ENCODE measurements around the gene QPCTL.
"Not testable (repeated sequence)": the region's sequence is repeated elsewhere in the genome, so short reads cannot be mapped to it uniquely, and the experiment has no call there.

The QPCTL gene

DNA sequence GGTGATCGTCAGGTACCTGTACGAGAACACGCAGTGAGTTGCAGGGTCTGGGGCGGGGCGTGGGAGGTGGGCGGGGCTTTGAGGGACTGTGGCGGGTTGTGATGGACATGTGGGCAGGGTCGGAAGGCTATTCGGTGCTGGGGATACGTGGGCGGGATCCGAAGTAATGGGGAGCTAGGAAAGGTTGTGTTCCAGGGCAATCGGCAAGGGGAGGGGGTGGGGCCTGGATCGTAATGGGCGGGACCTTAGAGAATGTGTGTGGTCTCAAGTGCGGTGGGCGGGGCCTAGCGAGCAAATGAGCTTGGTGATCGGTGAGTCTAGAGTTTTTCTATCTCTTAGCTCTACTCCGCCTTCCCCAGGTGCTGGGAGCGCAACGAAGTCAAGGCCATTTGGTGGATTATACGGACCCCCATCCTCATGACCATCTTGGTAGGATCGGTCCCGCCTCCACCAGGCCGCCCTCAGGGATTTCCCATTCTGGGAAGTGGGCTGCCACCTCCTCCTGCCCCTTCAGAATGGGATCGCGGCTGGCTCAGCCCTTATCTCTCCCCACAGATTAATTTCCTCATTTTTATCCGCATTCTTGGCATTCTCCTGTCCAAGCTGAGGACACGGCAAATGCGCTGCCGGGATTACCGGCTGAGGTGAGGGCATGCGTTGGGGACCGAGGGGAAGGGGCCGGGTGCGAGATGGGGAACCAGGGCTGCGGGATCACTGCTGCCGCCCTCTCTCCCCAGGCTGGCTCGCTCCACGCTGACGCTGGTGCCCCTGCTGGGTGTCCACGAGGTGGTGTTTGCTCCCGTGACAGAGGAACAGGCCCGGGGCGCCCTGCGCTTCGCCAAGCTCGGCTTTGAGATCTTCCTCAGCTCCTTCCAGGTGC is 14.9 kb upstream of the QPCTL start:
- no peak for DNase-seq

DNA sequence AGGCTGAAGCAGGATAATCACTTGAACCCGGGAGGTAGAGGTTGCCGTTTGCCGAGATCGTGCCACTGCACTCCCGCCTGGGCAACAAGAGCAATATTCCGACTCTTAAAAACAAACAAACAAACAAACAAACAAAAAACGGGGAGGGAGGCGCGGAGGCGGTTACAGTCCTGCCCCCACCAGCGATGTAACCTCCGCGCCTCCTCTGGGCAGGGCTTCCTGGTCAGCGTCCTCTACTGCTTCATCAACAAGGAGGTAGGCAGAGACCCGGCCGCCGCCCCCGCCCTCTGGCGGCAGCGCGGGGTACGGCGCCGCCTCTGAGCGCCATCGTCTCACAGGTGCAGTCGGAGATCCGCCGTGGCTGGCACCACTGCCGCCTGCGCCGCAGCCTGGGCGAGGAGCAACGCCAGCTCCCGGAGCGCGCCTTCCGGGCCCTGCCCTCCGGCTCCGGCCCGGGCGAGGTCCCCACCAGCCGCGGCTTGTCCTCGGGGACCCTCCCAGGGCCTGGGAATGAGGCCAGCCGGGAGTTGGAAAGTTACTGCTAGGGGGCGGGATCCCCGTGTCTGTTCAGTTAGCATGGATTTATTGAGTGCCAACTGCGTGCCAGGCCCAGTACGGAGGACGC is 11.0 kb upstream of the QPCTL start:
- peak; percentile 76 for DNase-seq

DNA sequence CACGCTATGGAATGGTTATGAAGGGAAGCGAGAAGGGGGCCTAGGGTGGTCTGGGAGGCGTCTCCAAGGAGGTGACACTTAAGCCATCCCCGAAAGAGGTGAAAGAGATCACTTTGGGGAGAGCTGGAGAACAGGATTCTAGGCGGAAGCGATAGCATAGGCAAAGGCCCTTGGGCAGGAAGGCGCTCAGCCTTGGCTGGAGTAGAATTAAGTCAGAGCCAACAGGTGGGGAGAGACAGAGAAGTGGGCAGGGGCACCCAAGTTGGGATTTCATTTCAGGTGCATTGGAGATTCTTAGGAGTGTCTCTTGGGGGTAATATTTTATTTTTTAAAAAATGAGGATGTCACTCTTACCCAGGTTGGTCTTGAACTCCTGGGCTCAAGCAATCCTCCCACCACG is 10.3 kb upstream of the QPCTL start:
- DNase-seq, result no peak

DNA sequence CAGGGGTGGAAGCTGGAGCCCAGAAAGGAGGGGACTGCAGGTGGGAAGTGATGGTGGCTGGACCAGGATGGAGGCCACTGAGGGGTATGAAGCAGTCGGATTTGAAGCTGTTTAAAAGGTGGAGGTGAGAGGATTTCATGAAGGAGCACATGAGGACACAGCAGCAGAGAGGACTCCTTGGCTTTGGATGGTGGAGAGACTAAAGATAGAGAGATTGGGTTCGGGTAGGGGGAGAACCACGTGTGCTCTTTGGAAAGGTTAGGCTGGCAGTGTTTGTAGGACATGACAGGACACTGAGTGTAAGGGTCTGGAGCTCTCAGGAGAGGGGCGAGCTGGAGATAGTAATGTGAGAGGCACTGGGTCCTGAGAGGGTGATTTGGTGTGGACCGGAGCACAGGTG is 9.6 kb upstream of the QPCTL start:
- DNase-seq, result no peak

DNA sequence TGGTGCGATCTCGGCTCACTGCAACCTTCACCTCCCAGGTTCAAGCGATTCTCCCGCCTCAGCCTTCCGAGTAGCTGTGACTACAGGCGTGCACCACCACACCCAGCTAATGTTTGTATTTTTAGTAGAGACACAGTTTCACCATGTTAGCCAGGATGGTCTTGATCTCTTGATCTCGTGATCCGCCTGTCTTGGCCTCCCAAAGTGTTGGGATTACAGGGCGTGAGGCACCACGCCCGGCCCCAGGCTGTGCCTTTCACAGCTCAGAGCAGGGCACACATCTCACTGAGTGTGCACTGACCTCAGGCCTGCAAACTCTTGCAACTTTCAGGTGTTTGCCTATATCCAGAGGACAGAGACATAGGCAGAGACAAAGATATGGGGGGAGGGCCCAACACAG is 7.4 kb upstream of the QPCTL start:
- not testable (repeated sequence) for DNase-seq

DNA sequence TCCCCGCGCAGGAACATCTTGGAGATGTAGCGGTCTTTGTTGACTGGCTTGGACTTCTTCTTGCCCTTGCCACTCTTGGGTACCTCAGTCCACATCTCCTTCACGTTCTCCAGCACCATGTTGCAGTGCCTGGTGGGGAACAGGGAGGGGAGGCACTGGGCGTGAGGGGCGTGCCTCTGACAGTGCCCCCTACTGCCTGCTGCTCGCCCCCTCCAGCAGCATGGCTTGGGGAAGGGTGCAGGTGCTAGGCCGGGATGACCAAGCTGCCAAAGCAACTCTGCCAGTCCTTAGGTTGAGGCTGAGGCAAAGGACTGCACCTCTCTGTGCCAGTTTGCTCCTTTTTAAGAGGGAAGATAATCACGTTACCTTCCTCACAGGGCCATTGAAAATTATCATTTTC is 4.9 kb upstream of the QPCTL start:
- no peak for DNase-seq

DNA sequence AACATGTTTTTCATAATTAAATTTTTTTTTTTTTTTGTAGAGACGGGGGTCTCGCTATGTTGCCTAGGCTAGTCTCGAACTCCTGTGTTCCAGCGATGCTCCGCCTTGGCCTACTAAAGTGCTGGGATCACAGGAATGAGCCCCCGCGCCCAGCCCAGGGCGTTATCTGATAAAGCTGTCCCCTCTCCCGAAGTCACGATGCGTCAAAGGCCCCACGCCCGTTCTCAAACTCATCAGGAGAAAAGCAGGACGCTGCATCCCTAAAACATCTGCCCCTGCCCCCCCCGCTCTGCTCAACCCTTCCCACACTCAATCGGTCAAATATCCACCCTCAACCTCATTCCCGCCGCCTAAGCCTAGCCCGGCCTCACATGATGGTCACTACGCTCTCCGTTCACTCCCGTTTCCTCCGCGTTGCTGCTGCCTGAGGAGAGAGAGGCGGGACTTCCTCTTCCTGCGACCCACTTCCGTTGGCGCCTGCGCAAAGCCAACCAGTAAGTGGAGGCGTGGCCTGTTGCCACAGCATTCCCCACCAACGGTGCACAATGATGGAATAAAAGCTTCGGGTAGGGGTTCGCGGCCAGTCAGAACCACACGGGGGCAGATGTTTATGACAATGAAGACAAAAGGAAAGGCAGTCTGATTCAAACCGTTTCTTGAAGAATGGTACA is 815 bp upstream of the QPCTL start, which contains the start of gene SNRPD2:
Gene SNRPD2, minus strand, starts transcription at position 438 of the 671 bp plus-strand sequence. Its CDS starts 65 bp downstream, at position 373.
- peak; percentile 93 for DNase-seq

DNA sequence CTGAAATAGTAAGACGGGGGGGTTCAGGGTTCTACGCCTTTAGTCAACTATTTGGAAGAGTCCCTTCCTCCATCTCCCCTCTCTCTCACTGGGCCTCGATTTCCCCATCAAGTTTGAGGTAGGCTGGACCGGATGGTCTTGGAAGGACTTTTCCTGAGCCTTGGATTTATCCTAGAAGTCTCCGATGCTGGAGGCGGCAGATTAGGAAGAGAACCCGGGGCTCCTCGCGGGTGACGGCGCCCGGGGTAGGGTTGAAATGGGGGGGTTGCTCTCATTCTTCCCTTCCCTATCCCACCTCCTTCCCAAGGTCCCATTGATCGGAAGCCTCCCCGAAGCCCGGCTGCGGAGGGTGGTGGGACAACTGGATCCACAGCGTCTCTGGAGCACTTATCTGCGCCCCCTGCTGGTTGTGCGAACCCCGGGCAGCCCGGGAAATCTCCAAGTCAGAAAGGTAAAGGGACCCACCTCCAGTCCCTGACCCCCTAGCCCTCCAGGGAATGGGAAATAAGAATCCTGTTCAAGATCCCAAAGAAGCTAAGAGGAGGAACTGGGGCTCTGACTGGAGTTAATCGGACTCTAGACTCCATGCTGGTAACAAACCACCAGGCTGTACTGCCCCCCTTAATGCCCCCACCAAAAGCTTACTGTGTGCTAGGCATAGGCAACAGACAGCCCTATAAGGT is 781 bp downstream of the QPCTL start:
- DNase-seq, result peak; percentile 45

DNA sequence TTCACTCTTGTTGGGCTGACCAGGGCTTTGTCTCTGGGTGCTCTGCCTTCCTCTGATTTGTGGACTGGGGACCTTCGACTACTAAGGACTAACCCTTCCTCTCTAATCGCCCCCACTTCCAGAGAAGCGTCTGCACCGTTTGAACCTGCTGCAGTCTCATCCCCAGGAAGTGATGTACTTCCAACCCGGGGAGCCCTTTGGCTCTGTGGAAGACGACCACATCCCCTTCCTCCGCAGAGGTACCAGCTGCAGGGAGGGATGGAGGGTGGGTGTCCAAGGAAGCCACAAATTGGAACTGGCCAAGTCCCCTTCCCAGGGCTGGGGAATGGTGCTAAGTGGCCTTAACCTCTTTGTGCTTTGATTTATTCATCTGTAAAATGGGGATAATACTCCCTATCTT is 9.2 kb downstream of the QPCTL start:
- DNase-seq, result no peak

DNA sequence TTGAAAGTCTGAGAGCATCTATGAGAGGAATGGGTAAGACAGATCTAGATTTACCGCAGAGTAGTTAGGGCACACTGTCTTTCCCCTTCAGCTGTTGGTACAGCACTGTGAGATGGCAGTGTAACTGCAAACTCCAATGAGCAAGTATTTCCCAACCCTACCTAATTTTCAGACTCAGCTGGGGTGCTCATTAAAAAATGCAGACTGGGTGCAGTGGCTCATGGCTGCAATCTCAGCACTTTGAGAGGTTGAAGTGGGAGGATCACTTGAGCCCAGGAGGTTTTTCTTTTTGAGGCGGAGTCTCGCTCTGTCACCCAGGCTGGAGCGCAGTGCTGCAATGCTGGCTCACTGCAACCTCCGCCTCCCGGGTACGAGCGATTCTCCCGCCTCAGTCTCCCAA is 12.6 kb downstream of the QPCTL start:
- no peak for DNase-seq

DNA sequence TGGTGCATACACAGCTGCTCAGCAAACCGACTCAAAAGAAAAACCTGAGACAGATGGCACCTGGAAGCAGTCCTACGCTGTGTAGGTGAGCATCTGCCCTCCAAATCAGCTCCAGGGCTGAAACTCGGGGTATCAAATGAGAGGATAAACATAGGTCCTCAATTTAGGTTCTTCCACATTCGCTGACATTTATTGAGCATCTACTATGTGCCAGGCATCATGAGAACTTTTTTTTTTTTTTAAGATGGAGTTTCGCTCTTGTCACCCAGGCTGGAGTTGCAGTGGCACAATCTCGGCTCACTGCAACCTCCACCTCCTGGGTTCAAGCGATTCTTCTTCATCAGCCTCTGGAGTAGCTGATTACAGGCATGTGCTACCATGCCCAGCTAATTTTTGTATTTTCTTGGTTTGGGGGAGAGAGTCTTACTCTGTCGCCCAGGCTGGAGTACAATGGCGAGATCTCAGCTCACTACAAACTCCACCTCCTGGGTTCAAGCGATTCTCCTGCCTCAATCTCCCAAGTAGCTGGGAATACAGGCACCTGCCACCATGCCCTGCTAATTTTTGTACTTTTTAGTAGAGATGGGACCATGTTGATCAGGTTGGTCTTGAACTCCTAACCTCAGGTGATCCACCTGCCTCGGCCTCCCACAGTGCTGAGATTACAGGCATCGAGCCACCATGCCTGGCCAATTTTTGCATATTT is 13.4 kb downstream of the QPCTL start:
- DNase-seq, result no peak

DNA sequence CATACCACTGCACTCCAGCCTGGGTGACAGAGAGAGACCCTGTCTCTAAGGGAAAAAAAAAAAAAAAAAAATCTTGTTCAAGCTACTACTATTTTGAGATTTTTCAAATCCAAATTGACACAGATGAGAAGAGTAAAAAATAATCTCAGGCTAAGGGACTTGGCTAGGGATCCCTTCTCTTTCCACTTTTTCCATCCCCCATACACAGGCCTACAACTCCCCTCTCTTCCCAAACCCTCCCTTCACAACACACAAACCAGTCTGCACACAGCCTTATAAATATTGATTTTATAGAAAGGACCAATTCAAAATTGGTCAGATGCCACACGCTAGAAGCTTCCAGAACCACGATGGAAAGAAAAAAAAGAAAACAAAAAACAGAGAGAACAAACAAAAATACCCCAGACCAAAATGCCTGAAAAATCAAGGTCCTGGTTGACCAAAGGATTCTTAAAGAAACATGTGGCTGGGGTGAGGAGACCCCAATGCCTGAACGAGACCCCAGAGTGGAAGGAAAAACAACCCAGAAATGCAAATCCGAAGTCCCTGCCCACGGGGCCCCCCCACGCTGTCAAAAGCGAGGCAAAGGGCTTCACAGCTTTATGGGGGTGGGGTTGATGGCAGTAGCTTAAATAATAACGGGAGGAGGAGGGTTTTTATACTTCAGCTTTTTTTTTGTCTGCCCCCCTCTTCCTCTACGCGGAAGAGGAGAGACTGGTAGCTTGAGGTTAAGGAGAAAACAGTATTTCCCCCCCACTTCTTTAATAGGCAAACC is 18.1 kb downstream of the QPCTL start:
- DNase-seq, result no peak

DNA sequence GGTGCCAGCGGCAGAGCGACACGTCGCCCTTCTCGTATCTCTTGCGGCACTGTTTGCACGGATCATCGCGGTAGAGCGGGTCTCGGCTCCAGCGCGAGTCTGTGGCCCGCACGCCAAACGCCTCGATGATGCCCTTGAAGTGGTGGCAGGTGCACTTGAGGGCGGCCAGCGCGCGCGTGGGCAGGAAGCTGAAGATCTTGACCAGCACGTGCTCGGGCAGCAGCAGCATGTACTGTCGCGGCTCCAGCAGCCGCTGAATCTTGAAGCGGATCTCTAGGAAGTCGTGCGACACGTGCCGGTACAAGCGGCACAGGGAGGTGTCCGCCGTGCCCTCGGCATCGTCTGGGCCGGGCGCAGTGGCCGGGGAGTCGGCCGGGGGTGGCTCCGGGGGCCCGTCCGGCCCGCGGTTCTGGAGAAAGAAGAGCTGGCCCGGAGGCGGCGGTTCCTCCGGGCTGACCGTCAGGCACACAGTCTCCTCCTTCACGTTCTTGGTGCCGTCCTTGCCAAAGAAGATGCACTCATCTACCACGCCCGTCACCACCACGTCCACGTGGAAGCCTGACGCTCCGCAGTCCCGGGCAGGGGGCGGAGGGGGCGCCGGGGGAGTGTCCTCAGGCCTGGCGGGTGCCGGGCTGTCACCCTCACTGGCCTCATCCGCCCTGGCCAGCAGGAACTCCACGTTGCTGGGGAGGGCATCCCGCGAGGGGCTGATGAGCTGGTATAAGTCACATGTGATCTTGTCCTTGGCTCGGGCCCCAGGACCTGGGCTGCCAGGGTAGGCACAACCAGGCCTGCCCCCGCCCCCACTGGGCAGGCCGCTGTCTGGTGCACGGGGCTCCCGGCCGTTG is 19.6 kb downstream of the QPCTL start:
- no peak for DNase-seq

DNA sequence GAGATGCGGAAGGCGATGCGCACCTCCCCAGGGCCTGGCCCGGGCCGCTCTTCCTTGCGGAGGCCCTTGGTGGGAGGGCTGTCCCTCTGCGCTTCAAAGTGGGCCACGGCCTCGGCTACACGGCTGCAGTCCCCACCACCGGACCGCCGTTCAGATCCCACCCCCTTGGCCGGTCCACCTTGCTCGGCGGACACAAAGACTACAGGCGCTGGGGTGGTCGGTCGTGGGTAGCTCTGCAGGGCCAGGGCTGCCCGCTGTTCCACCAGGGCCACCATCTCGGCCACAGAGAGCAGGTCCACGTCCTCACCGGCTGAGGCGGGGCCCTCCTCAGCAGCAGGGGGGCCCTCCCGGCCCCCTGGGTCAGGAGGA is 20.2 kb downstream of the QPCTL start:
- DNase-seq, result no peak

DNA sequence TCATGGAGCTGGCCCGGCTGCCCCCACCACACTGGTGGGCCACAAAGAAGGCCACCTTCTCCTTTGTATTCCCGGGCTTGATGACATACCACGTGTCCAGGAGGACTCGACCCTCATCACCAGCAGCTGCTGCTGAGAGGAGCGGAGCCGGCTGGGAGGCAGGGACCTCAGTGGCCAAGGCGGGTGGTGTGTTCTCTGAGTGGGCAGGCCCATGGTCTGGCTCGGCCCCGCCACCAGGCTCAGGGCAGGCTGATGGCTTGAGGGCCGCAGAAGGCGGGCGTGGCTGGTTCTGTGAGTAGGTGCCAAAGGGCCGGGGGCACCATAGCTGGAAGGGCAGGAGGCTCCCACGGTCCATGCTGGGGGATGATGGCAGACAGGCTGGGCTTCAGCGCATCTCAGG is 20.7 kb downstream of the QPCTL start:
- no peak for DNase-seq

DNA sequence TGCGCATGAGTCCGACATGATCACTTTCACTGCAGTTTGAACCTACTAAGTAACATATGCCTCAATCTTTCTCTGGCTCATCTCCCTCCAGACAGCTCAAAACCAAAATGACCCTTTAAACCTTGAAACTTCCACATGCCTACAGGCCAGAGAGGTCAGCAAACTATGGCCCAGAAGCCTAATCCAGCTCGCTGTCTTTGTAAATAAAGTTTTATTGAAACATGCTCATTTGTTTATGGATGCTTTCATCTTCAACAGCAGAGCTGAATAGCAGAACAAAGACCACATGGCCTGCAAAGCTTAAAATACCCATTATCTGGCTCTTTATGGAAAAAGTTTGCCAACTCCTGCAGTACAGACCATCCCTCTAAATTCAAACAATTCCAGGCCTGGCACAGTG is 22.7 kb downstream of the QPCTL start:
- DNase-seq, result no peak

DNA sequence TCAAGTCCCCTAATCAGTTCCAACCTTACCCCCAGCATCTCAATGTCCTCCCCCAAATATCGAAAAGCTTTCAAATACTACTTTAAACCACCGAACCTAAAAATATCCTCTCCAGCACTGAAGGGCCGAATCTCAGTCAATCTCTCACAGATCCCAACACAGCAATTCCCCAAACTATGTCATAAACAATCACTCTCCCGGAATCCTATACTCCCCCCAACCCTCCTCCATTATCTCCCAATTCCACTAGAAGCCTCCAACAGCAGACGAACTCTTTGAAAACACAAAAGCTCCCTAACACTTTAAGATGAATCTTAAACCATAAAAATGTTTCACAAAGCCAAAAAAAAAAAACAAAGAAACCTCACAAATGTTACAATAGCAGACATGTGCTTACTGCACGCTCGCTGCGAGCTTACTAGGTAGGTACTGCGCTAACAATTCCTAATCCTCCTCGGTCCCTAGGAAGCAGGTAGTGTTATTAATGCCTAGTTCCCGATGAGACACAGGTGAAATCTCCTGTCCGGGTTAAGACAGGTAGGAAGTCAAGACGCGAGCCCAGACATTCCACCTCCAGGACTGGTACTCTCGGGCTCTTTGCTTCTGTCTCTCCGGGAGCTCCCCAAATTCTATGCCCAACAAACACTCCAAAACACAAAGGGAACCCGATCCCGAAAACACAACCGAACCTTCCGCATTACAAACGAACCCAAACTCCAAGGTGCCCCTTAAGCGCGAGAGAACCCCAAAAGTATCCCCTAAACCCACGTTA is 24.1 kb downstream of the QPCTL start:
- no peak for DNase-seq

DNA sequence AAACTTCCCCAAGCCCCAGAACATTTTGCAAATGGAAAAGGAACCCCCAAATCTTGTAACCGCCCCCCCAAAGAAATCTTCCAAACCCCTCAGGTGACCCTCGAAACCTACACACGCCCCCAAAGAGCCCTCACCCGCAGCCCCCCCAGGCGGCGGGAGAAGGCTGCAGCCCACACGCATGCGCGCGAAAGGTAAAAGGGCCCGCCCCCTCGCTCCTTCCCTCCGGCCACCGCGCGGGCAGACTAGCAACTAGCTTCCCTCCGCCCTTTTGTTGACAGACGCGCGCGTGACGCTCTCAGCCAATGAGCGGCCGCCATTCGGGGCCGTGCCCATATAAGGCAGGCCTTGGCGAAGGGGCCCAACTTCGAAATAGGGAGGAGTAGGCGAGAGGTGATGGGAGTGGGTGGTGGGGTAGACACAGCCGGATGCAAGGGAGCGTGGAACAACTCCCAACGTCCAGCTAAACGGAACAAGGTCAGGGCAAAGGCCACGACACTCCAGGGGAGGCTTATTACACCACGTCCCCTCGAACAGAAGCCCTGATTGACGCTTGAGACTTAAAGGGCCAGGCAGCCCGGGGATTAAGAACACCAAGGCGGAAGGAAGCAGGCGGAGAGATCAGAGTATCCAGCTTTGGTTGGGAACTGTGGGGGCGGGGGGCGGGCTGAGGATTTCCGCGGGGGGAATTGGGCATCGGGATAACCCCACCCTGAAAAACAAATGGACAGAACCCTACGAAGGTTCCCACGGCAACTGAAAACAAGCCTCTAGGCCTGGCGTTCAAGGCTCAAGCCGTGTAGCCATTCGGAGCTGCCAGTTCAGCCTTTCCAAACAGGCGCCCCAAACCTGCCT is 24.9 kb downstream of the QPCTL start:
- peak; percentile 88 for DNase-seq
